A673 (cell line): ENCODE results near the gene TXLNG. TPM values are rescaled to one million over a fixed set of nuclear protein-coding genes. Genes with fewer than 3 reads are reported as not detected.

Experiments used
- BruUV-seq: library from RNA; stranded (reverse); fragments of 400-500 nt; replicated peaks from 2 replicates; lab custom pipeline; 2021; lab: Mats Ljungman, UMichigan
- CTCF ChIA-PET: fragments of 300-600 bp; sonication (Branson Sonifier 250); formaldehyde crosslinking; loops from one replicate; lab custom pipeline; 2022; ENCODE audit warnings: antibody characterized with exemption; lab: Charles Lee
- POLR2A ChIA-PET: fragments of 300-600 bp; sonication (Branson Sonifier 250); formaldehyde crosslinking; loops from one replicate; lab custom pipeline; 2022; ENCODE audit warnings: antibody characterized with exemption; ENCODE audit not compliant: low non-redundant PET; lab: Charles Lee
- DNase-seq: peaks from one replicate; pipeline ENCODE4 v3.0.0-alpha.2; 2015; ENCODE audit warnings: low spot score
- H3K27ac ChIP-seq: fragments of 200-600 bp; sonication (generic); 2 replicates; pipeline ENCODE4 v1.5.1; 2016; ENCODE audit warnings: mixed run types, low read depth, mild to moderate bottlenecking, mixed read lengths, antibody characterized with exemption, low read length; ENCODE audit not compliant: poor library complexity, severe bottlenecking
- H3K27me3 ChIP-seq: fragments of 200-600 bp; sonication (generic); replicated peaks from 2 replicates; pipeline ENCODE4 v1.6.1; 2017; ENCODE audit warnings: mixed run types, low read depth, mild to moderate bottlenecking, mixed read lengths, antibody characterized with exemption, low read length; ENCODE audit not compliant: insufficient read depth, poor library complexity
- H3K36me3 ChIP-seq: fragments of 200-600 bp; sonication (generic); 2 replicates; pipeline ENCODE4 v1.6.1; 2016; ENCODE audit warnings: mixed run types, mild to moderate bottlenecking, mixed read lengths, antibody characterized with exemption, low read length; ENCODE audit not compliant: insufficient read depth, poor library complexity, severe bottlenecking
- H3K4me1 ChIP-seq: fragments of 200-600 bp; sonication (generic); 2 replicates; pipeline ENCODE4 v1.6.1; 2017; ENCODE audit warnings: mixed run types, mild to moderate bottlenecking, mixed read lengths, antibody characterized with exemption, low read length; ENCODE audit not compliant: insufficient read depth, poor library complexity, severe bottlenecking
- H3K4me3 ChIP-seq: fragments of 200-600 bp; sonication (generic); 2 replicates; pipeline ENCODE4 v1.5.1; 2016; ENCODE audit warnings: low read depth, mixed run types, mild to moderate bottlenecking, mixed read lengths, low read length; ENCODE audit not compliant: poor library complexity, severe bottlenecking
- H3K9me3 ChIP-seq: fragments of 200-600 bp; sonication (generic); 2 replicates; pipeline ENCODE4 v1.6.1; 2016; ENCODE audit warnings: mixed run types, low read depth, mild to moderate bottlenecking, mixed read lengths, antibody characterized with exemption, low read length; ENCODE audit not compliant: poor library complexity, severe bottlenecking
- EZH2 ChIP-seq: fragments of 200-600 bp; sonication (generic); IDR thresholded peaks from 2 replicates; pipeline ENCODE4 v1.6.1; 2017; ENCODE audit warnings: borderline replicate concordance, low read depth, mild to moderate bottlenecking, mixed read lengths, antibody characterized with exemption, low read length; ENCODE audit not compliant: poor library complexity, severe bottlenecking
- intact Hi-C: fragments of 100-400 bp; cut with micrococcal nuclease; formaldehyde crosslinking; loops from one replicate; pipeline ENCODE4 v1.10.0; 2022; ENCODE audit not compliant: unreplicated experiment
- total RNA-seq: library from RNA; stranded (reverse); gene quantifications from 2 replicates; pipeline ENCODE4 v1.2.3, GENCODE V29; 2021
- TF ChIP-seq, protein P1 (sequence below): fragments of 300-800, 200-600 bp; sonication (generic); conservative IDR thresholded peaks from 2 replicates; pipeline ENCODE4 v1.5.1; 2017; ENCODE audit warnings: low read depth, mild to moderate bottlenecking, antibody characterized with exemption, low read length, moderate library complexity, mixed read lengths

Gene TXLNG
- total RNA-seq, 1 experiment from 2014 or later = 25.7 TPM

- Histone ChIP-seq H3K36me3 (peaks cover 25% of the 10 kb centered on the region), H3K9me3 (no peaks in the 10 kb centered on the region), H3K27me3 (no peaks in the 10 kb centered on the region), H3K27ac (no peak overlapping the region), H3K4me3 (no peak overlapping the region), H3K4me1 (no peaks in the 10 kb centered on the region)
- CTCF ChIA-PET = no interaction called here
- intact Hi-C loops = loop anchor here (5.0 kb wide), 1 partner anchor 761 kb away; no protein-coding TSS in a partner anchor
- no TSS peak for BruUV-seq
- POLR2A ChIA-PET = no interaction called here
- DNase-seq = no peak
- TF ChIP-seq, protein P1, sequence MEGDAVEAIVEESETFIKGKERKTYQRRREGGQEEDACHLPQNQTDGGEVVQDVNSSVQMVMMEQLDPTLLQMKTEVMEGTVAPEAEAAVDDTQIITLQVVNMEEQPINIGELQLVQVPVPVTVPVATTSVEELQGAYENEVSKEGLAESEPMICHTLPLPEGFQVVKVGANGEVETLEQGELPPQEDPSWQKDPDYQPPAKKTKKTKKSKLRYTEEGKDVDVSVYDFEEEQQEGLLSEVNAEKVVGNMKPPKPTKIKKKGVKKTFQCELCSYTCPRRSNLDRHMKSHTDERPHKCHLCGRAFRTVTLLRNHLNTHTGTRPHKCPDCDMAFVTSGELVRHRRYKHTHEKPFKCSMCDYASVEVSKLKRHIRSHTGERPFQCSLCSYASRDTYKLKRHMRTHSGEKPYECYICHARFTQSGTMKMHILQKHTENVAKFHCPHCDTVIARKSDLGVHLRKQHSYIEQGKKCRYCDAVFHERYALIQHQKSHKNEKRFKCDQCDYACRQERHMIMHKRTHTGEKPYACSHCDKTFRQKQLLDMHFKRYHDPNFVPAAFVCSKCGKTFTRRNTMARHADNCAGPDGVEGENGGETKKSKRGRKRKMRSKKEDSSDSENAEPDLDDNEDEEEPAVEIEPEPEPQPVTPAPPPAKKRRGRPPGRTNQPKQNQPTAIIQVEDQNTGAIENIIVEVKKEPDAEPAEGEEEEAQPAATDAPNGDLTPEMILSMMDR = no peak
Observed at GRCh38 chrX:16748425-16748824, 37.8 kb upstream of the TXLNG start.

GRCh38 chrX:16750136-16750535 lies 36.1 kb upstream of the TXLNG start:
- no peaks in the 10 kb centered on the region for H3K9me3 ChIP-seq
- H3K36me3 ChIP-seq = peaks cover 19% of the 10 kb centered on the region
- no peaks in the 10 kb centered on the region for H3K27me3 ChIP-seq
- ChIA-PET POLR2A (no interaction called here), CTCF (no interaction called here)
- H3K4me3 ChIP-seq = no peak overlapping the region
- no TSS peak for BruUV-seq
- no peaks in the 10 kb centered on the region for H3K4me1 ChIP-seq
- intact Hi-C loops = no loop called here
- no peak overlapping the region for H3K27ac ChIP-seq
- TF ChIP-seq, protein P1 = no peak
- no peak for TF ChIP-seq EZH2
- DNase-seq = no peak

DNA sequence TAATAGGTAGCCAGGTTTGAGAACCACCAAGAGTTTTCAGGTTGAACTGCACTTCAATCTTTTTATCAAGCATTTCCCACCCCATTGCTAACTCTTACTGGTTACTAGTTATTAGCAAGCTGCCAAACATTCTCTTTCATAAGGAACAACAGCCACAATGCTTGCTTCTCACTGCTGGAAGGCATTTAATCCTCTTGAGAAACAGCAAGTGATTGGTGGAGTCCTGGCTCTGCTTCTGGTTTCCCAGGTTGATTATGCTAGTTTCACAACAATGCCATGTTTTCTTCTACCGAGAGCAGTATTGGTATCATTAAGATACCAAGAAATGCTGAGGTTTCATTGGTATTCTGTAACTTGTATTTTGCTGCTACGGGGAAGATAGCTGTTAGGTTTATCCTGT lies 32.2 kb upstream of the TXLNG start:
- no TSS peak for BruUV-seq
- CTCF ChIA-PET = no interaction called here
- Histone ChIP-seq H3K27me3 (no peaks in the 10 kb centered on the region), H3K4me3 (no peak overlapping the region), H3K9me3 (no peaks in the 10 kb centered on the region), H3K4me1 (no peaks in the 10 kb centered on the region), H3K36me3 (peaks cover 30% of the 10 kb centered on the region), H3K27ac (no peak overlapping the region)
- DNase-seq = peak; percentile 18
- intact Hi-C loops = no loop called here
- TF ChIP-seq, protein P1 = no peak
- no peak for TF ChIP-seq EZH2
- POLR2A ChIA-PET = no interaction called here
